Kidney glomerular epithelial cell (primary cell): ENCODE results near the gene CASKIN2.
A peak's percentile ranks its signal among the peaks of the same experiment; 100 is the strongest.
"Not testable (repeated sequence)": the region's sequence is repeated elsewhere in the genome, so short reads cannot be mapped to it uniquely, and the experiment has no call there.

Source experiments
- DNase-seq: peaks from one replicate; lab custom pipeline; 2025; lab: John Stamatoyannopoulos, UW

CASKIN2 gene

DNA sequence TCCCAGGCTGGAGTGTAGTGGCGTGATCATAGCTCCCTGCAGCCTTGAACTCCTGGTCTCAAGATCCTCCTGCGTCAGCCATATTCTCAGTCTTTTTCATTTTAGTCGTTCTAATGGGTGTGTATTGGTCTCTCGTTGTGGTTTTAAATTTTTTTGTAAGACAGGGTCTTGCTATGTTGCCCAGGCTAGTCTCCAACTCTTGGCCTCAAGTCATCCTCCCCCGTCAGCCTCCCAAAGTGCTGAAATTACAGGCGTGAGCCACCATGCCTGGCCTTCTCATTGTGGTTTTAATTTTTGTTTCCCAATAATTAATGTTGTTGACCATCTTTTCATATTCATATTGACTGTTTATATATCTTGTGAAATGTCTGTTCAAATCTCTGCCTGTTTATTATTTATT, 50.3 kb downstream of the CASKIN2 start:
- no peak for DNase-seq

DNA sequence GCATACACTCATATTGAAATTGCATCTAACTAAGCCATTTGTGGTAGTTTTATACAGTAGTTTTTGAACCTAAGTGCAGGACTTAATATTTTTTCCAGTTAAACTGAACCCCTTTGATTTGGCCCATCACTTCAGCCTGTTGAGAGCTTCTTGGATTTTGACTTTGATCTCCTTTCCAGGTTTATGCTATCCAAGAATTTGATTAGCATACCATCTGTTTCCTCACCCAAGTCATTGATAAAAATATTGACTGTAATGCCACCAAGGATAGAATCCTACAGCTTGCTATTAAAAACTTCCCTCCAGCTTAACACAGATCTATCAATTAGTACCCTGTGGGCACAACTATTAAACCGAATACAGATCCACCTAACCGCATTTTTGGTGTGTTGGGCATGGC, 51.7 kb downstream of the CASKIN2 start:
- no peak for DNase-seq

DNA sequence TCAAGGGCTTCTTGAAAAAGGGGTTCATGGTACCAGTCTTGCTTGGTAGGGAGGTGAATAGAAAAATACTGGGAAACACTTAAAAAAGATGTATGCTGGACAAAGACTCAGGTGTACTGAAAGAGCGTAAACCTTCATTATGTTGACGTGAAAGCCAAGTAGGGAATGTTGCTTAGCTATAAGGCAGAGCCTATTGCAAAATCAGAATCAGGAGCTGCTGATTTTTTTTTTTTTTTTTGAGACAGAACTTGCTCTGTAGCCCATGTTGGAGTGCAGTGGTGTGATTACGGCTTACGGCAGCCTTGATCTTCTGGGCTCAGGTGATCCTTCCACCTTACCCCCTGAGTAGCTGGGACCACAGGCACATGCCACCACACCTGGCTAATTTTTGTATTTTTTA, 55.0 kb downstream of the CASKIN2 start:
- DNase-seq = no peak

DNA sequence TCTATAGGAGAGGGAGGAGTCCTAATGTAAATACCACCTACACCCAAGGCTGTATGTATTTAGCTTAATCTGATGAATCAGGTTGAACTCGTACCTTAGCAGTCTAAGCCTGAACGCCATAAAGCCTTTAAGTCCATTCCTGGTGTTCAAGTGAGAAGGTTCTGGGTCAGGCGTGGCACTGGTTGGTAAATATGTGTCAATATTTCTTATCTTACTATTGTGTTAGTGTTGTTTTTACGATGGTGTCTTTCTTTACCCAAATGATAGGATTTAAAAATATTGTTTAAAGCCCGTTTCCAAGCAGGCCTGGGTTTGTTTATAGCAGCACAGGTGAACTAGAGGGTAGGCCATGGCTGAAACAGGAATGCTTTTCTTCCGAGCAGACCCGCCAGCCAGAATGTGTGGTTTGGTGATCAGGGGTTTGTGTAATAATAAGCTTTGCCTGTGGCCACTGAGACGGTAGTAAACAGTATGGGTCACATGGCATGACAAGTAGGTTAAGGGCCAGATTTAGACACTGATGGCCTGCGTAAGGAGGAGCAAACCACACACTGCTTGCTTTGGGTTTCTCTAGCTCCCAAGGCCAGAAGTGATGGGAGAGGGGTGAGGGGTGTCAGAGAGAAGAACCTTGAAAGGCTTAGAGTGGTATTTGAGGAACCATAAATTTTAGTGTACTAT, 55.6 kb downstream of the CASKIN2 start:
- DNase-seq = no peak

DNA sequence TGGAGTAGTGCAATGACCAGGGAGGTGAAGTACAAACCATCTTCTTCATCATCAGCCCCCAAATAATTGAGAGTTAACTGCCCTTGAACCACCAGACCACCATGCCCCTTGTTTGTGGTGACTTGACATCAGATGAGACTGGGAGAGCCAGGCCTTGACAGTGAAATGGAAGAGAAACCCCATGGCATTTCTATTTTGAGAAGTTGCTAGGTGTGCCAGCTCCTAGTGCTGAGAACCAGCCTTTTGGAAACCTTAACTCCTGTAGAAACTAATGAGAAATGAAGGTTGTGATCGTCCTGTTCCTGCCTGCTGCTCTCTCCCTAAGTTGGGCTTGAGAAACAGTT, 56.1 kb downstream of the CASKIN2 start:
- DNase-seq = no peak

DNA sequence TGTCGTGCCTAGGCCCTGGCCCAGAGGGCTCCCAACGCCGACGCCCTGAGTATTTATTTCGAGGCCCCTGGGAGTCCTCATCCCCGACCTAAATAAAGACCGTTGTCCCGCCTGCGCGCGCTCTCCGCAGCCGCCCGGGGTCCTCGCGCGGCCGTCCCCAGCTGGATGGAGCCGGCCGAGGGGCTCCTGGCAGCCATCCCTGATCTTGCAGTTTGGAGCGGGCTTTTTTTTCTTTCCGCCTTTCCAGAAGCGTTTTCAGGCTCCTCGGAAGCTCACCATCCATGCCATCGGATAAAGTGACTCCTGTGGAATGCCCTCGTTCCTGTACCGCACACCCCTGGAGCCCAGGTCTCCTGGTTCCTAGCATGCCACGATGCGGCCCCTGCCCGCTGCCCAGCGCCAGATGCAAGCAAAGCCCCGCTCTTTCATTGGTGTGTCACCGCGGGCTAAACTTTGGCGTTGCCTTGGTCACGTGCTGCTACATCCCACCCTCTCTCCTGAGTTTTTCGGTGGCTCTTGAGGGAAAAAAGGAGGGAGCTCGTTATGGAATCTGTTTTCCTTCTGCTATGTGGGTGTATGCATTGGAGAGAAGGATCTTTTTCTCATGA, 58.2 kb downstream of the CASKIN2 start:
- no peak for DNase-seq

DNA sequence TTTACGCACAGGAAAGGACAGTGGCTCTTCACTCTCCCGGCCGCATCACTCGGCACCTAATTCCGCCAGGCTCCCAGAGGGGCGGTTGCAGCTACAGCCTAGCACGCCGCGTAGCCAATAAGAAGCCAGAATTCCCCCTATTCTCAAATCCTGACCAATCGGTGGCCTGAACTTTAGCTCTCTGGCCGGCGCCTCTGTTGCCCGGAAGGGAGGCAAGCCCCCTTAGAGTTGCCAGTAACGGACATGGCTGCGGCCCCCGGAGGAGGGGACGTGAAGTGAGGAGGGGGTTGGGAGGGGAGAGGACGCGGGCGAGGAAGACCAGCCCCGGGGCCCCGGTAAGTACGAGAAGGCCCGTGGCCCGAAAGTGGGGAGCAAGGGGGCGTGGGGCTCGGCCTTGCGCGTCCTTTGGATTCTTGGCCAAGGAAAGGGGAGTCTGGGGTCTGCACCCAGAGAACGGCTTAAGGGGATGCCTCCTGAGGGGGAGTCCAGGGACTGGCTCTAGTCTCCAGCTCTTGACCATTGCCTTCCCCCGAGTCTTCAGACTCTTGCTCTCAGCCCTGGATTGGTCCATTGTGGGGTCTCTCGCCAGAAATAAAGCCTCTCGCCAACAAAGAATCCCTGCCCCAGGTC, 58.8 kb downstream of the CASKIN2 start, which contains the start of gene TMEM94:
TMEM94 (plus strand) TSS at position 219 of the 630 bp plus-strand sequence. CDS start 15,271 bp downstream, outside the sequence.
- DNase-seq = peak; percentile 95

DNA sequence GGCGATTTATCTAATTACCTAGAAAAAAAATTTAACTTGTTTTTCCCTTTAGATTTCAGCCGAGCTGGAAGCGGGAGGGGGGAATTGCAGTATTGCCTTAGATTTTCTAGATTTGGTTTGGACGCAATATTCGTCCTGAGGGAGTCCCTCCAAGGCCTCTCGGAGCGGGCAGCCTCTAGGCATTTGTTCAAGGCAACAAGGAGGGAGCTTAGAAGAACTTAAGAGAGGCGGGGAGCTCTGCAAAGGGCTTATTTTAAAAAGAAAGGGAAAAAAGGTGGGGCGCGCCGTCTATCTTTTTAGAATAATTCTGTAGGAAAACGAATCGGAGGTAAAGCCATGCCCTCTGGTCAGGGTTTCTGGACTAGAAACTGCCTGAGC, 59.3 kb downstream of the CASKIN2 start:
- DNase-seq = no peak

DNA sequence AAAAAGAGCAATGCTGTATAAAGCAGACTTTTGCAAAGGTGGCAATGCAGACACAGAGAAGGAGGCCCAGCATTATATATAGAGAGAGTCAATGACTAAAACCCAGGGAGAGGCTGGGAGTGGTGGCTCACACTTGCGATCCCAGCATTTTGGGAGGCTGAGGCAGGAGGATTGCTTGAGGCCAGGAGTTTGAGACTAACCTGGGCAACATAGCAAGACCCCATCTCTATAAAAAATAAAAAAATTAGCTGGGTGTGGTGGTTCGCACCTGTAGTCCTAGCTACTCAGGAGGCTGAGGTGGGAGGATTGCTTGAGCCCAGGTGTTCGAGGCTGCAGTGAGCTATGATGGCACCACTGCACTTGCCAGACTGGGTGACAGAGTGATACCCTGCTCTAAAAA, 60.7 kb downstream of the CASKIN2 start:
- not testable (repeated sequence) for DNase-seq

DNA sequence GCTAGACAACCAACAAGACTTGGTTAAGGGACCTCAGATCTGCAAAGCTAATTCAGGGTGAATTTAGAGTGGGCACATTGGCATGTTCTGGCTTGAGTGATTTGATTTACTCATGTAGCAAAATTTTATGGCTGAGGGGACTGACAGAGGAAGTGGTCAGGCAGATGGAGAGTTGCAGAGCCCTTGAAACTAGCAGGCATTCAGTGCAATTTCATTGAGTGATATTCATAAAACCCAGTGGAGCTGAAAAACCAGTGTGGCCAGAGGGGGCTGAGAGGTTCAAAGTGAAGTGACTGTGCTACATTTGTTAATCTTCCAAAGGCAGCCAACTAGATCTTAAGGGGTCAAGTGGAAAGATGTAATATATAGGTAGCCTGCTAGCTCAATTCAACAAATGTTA, 61.1 kb downstream of the CASKIN2 start:
- peak; percentile 83 for DNase-seq

DNA sequence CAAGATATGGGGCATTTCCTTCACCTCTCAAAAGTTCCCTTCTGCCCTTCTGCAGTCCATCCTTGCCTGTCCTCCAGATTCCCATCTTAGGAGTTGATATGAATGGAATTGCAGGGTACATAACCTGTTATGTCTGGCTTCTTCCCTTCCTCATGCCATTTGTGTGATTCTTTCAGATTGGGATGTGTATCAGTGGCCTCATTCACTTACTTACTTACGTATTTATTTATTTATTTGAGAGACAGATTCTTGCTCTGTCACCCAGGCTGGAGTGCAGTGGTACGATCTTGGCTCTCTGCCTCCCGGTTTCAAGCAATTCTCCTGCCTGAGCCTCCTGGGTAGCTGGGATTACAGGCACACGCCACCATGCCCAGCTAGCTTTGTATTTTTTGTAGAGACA, 65.1 kb downstream of the CASKIN2 start:
- DNase-seq = no peak
